D721Med (cell line): ENCODE data around the gene VEPH1.

ENCODE experiments used
- DNase-seq: peaks from one replicate; pipeline ENCODE4 v3.0.0; 2011; ENCODE audit warnings: low spot score; ENCODE audit not compliant: insufficient read length
- FAIRE-seq: peaks from 2 replicates; lab custom pipeline; 2011; peaks lifted over from hg19 to GRCh38; lab: Jason Lieb, UNC
- TF ChIP-seq, protein P1 (sequence below): IDR thresholded peaks from 2 replicates; pipeline ENCODE4 v1.5.1; 2012; ENCODE audit warnings: mild to moderate bottlenecking, control low read depth; ENCODE audit not compliant: insufficient read depth; ENCODE audit errors: missing control alignments

VEPH1 gene

DNA sequence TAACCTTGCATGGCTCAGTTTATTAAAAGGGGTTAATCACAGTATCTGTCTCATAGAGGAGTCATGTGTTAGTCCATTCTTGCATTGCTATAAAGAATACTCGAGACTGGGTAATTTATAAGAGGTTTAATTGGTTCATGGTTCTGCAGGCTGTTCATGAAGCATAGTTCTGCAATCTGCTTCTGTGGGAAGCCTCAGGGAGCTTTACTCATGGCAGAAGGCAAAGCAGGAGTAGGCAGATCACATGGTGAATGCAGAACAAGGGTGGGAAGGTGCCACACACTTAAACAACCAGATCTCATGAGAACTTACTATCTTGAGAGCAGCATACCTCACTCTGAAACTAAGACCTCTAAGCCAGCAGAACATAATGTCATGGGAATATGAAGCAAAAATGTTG is 108.8 kb downstream of the VEPH1 start:
- FAIRE-seq (no peak), DNase-seq (no peak)
- TF ChIP-seq, protein P1, sequence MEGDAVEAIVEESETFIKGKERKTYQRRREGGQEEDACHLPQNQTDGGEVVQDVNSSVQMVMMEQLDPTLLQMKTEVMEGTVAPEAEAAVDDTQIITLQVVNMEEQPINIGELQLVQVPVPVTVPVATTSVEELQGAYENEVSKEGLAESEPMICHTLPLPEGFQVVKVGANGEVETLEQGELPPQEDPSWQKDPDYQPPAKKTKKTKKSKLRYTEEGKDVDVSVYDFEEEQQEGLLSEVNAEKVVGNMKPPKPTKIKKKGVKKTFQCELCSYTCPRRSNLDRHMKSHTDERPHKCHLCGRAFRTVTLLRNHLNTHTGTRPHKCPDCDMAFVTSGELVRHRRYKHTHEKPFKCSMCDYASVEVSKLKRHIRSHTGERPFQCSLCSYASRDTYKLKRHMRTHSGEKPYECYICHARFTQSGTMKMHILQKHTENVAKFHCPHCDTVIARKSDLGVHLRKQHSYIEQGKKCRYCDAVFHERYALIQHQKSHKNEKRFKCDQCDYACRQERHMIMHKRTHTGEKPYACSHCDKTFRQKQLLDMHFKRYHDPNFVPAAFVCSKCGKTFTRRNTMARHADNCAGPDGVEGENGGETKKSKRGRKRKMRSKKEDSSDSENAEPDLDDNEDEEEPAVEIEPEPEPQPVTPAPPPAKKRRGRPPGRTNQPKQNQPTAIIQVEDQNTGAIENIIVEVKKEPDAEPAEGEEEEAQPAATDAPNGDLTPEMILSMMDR: no peak

DNA sequence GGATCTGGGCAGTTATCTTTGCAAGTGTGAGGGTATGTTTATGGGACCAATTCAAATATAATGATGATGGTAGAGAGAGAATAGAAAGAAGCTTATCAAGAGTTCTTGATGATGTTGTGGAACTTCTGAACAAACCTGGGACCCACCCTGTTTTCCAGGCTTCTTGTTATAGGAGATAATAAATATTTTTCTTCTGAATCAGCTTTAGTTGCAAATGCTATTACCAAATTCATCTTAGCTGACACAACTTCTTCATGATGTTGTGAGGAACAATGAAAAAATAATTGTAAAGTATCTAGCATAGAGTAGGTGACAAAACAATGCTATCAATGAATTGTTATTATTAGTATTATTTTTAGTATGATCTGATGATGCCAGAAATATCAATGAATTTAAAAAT is 110.1 kb downstream of the VEPH1 start:
- DNase-seq (no peak), FAIRE-seq (no peak)
- TF ChIP-seq, protein P1: no peak

DNA sequence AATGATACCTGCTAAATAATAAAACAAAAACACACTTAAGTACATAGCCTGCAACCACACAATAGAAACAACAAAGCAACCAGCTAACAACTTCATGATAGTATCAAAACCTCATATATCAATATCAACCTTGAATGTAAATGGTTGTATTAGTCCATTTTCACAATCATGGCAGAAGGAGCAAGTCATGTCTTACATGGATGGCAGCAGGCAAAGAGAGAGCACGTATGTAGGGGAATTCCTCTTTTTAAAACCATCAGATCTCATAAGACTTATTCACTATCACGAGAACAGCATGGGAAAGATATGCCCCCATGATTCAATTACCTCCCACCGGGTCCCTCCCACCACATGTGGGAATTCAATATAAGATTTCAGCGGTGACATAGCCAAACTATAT is 111.1 kb downstream of the VEPH1 start:
- DNase-seq (no peak), FAIRE-seq (no peak)
- TF ChIP-seq, protein P1: no peak

DNA sequence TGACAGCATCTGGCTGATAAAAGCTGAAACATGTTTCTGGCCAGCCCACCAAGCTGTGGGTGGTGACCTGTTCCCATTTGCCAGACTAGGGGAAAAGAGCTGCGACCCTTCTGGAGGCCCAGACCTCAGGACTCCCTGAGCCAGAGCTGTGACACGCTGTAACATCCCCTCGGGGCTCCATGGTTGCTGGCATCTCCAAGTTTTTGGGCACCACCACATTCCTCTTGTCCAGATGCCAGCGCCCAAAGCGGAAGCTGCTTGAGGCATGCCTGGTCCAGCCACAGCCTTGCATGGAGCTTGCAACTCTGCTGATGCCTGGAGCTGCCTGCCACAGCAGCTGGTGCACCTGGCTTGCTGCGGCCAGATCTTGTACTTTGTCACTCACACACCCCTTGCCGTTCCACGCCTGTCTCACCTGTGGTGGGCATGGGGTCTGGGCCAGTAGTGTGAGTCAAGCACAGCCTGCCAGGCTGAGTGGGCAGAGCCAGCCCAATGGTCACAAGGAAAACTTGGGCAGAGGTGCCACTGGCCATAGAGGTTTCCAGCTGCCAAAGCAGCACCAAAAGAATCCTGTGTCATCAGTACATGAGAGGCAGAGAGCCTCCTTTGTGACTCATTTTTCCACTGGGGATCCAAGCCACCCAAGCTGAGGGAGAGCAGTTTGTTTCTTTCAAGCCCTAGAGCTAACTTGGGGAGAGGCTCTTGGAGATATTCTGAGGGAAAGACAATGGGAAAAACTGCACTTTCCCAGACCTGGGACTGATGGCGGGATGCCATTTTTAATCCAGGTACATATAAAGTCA is 112.3 kb downstream of the VEPH1 start:
- DNase-seq (no peak), FAIRE-seq (no peak)
- TF ChIP-seq, protein P1: no peak

DNA sequence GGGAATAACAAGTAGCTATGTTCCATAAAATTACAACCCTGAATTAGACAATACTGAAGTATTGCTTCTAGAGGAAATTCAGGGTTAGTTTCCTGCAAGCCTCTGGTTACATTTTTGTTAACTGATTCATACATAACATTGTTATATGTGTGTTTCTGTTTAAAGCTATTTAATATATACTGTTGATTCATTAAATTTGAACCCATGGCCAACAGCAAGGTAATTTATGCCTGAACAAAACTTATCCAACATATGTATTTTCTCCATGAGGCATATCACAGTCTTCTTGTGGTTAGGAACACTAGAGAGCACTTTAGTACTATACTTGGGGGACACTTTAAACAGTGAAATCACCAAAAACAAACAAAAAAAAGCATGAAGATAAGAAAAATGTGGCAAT is 114.2 kb downstream of the VEPH1 start:
- no peak for FAIRE-seq
- DNase-seq: no peak
- TF ChIP-seq, protein P1: no peak

DNA sequence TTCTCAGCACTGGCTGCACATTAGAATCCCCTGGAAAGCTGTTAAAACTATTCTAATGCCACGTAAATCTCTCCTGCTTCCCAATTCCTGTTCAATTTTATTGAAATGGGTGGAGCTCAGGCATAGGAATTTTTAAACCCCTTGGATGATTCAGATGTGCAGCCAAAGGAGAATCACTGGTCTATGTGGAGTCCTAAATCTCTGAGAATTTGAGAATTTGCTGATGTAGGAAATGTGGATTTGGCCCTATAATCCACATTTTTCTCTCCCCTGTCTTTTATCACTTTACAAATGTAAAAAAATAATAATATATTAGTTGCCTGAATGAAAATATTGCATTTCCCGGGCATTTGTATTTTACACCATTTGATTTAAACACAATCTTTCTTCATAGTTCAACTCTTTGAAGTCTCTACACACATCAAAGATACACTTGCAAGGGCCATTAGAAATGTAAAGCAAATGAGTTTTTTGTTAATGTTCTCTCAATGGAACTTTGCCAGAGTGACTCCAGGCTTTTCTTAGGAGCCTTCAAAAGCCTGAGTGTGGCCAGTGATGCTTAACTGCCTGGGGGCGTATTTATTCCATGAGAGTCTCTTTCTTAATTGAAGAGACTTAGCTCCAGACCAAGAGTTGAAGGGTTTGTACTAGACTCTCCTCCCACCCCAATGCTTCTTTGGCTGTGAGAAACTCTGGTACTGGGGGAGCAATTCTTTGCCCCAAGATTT is 115.3 kb downstream of the VEPH1 start:
- TF ChIP-seq, protein P1: no peak
- DNase-seq (no peak), FAIRE-seq (no peak)

DNA sequence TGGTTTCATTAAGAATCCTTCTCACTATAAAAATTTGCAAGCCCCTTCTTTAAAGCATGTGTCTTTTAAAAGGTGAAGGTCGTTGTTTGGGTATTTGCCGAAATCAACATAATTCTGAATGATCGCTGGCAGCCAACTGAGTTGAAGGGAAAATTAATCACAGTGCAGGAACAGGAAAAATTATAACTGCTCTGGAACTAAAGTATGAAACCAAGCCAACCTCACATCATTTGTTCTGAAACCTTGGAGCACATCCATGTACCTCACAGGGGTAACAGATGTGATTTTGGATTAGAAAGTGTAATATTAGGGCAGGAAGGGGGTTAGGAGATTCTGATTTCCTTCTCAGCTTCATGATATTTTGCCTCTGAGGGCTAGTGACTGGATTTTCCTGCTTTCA is 118.7 kb downstream of the VEPH1 start:
- DNase-seq (no peak), FAIRE-seq (no peak)
- TF ChIP-seq, protein P1: no peak
